ENCODE measurements around the gene RAB6A.

RAB6A gene

GRCh38 chr11:73648121-73648520 is 112.8 kb downstream of the RAB6A start:
- no peak for TF ChIP-seq CTCF (IDR thresholded peaks at IDR 0.05; ENCODE audit: low read depth, low read length)
- no peak overlapping the region for H3K4me3 ChIP-seq (ENCODE audit: low read depth, low read length)

DNA sequence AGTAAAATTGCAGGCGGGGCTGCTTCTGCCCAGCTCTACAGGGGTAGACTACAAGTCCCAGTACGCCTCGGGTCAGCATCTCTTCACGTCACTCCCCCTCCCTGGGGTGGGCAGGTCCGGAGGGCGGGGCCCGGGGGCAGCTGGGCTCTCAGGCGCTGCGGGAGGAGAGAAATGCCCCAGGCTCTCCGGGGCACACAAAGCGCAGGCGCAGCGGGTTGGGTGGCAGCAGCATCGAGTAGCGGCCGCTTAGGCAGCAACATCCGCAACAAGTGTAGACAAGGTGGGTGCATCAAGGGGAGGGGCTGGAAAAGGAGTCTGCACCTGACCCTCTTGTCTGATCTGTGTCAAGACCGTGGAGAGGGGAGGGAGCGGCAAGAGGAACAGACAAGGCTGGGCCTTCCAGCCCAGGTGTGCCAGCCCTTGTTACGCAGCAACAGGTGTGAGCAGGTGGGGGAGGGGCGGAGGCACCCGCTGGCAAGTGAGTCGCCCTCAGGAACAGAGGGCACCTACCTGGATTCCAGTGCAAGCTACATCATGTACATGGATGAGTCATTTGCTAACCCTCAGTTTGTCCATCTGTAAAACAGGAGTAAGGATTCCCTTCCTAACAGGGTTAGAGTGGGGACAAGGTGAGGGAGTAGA is 113.3 kb downstream of the RAB6A start:
- H3K4me3 ChIP-seq (ENCODE audit: low read depth, low read length), result no peak overlapping the region
- no peak for TF ChIP-seq CTCF (IDR thresholded peaks at IDR 0.05; ENCODE audit: low read depth, low read length)

DNA sequence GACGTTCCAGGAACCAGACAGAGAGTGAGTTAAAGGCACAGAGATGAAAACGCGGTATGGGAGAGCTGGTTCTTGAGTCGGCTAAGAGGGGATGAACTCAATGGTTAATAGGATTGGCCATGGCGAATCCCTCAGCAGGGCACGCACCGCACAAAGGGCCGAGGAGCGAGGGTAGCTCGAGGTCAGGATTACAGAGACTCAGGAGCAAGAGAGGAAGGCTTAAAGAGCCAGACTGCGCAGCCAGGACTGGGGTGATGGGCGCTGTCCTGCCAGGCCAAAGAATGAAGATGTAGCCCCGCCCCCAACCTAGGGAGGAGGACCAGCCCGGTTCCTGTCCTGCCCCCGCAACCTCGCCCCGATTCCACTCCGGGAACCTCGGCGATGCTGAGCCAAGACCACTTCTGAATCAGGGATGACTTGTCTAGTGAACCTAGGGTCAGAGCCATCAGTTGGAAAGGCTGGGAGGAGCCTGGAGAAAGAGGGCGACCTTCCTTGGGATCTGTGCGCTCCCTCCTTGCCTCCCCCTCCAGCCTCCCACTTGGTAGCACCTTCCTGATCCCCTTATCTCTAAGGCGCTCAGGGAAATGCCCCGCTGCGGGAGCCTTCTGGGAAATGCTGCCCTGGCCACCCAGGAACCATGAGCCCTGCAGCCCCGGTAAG is 114.8 kb downstream of the RAB6A start, which contains the start of gene PLEKHB1:
Gene PLEKHB1, plus strand, starts transcription at position 610 of the 660 bp plus-strand sequence. Its CDS starts 28 bp downstream, at position 638.
- H3K4me3 ChIP-seq (ENCODE audit: low read depth, low read length), result no peak within 1 kb of the TSS
- TF ChIP-seq CTCF (IDR thresholded peaks at IDR 0.05; ENCODE audit: low read depth, low read length), result no peak

GRCh38 chr11:73645121-73645969 is 115.5 kb downstream of the RAB6A start:
- TF ChIP-seq CTCF (IDR thresholded peaks at IDR 0.05; ENCODE audit: low read depth, low read length), result no peak
- no peak overlapping the region for H3K4me3 ChIP-seq (ENCODE audit: low read depth, low read length)

- TF ChIP-seq CTCF (IDR thresholded peaks at IDR 0.05; ENCODE audit: low read depth, low read length), result no peak
- no peak overlapping the region for H3K4me3 ChIP-seq (ENCODE audit: low read depth, low read length)
Observed at GRCh38 chr11:73641668-73642067, 119.2 kb downstream of the RAB6A start.

- TF ChIP-seq CTCF (IDR thresholded peaks at IDR 0.05; ENCODE audit: low read depth, low read length), result no peak
- no peak overlapping the region for H3K4me3 ChIP-seq (ENCODE audit: low read depth, low read length)
Observed at GRCh38 chr11:73640592-73640991, 120.3 kb downstream of the RAB6A start.
